Activated CD4-positive, alpha-beta memory T cell treated with anti-CD3 and anti-CD28 coated beads, Interleukin-2, amount 10 ng/mL, durations not matched to agents 7 days and 5 days (primary cell): ENCODE results near the gene PTMS. TPM values are rescaled to one million over a fixed set of nuclear protein-coding genes. Genes with fewer than 3 reads are reported as not detected.

Experiments
- CTCF ChIA-PET: fragments of 350-600 bp; sonication (Branson Sonifier 250); formaldehyde crosslinking; loops from one replicate; lab custom pipeline; 2021; ENCODE audit warnings: antibody characterized with exemption, inconsistent platforms; lab: Charles Lee
- POLR2A ChIA-PET: fragments of 350-600 bp; sonication (Branson Sonifier 250); formaldehyde crosslinking; loops from one replicate; lab custom pipeline; 2021; ENCODE audit warnings: antibody characterized with exemption; lab: Charles Lee
- DNase-seq: peaks from one replicate; pipeline ENCODE4 v3.0.0-alpha.2; 2020
- H3K27ac Mint-ChIP-seq: one replicate; pipeline ENCODE4 v1.8.0; 2021; ENCODE audit warnings: mild to moderate bottlenecking, mixed read lengths
- H3K27me3 Mint-ChIP-seq: one replicate; pipeline ENCODE4 v1.8.0; 2021; ENCODE audit warnings: mixed read lengths
- H3K36me3 Mint-ChIP-seq: one replicate; pipeline ENCODE4 v1.8.0; 2021; ENCODE audit warnings: low read depth, mixed read lengths
- H3K4me1 Mint-ChIP-seq: one replicate; pipeline ENCODE4 v1.8.0; 2021; ENCODE audit warnings: mixed read lengths
- H3K4me3 Mint-ChIP-seq: one replicate; pipeline ENCODE4 v1.8.0; 2021; ENCODE audit warnings: mild to moderate bottlenecking, mixed read lengths
- H3K9me3 Mint-ChIP-seq: one replicate; pipeline ENCODE4 v1.8.0; 2021; ENCODE audit warnings: mixed read lengths
- total RNA-seq, 2 experiments: library from RNA; stranded (reverse); gene quantifications; one replicate each; pipeline ENCODE4 v1.2.3, GENCODE V29; 2021

The PTMS gene
- total RNA-seq, result 10 to 100 TPM; 47.0 to 49.6 TPM

- Mint-ChIP-seq H3K4me1 (peaks cover 48% of the 10 kb centered on the region), H3K27me3 (peaks cover 39% of the 10 kb centered on the region), H3K4me3 (peak within 1 kb of the TSS; percentile 87), H3K27ac (peak within 1 kb of the TSS; percentile 48), H3K9me3 (no peaks in the 10 kb centered on the region), H3K36me3 (peaks cover 3% of the 10 kb centered on the region)
- DNase-seq, result no peak
- POLR2A ChIA-PET, result interaction anchor here (0.6 to 8.4 kb wide), 20 partner anchors 9 to 232 kb away, joined by 3 to 73 read pairs (median 5); partner anchors contain the start of genes CD4, CDCA3, COPS7A and GAPDH
- CTCF ChIA-PET, result interaction anchor here (0.7 to 4.6 kb wide), 24 partner anchors 10 to 342 kb away, joined by 3 to 78 read pairs (median 4); partner anchors contain the start of genes CD4, CDCA3, COPS7A and LPAR5
Measured at GRCh38 chr12:6765634-6766581, at the start of gene PTMS. Gene PTMS, plus strand, starts transcription at chr12:6766363. Its CDS starts 343 bp downstream, at chr12:6766706.

GRCh38 chr12:6716874-6717437 is 49.2 kb upstream of the PTMS start:
- CTCF ChIA-PET, result interaction anchor here (0.9 kb wide), 1 partner anchor 72 kb away, joined by 3 read pairs; the partner anchor contains the start of gene CD4
- H3K9me3 Mint-ChIP-seq, result no peaks in the 10 kb centered on the region
- no peak for DNase-seq
- H3K27ac Mint-ChIP-seq, result no peak overlapping the region
- no peak overlapping the region for H3K4me3 Mint-ChIP-seq
- H3K27me3 Mint-ChIP-seq, result peaks cover 3% of the 10 kb centered on the region
- no peaks in the 10 kb centered on the region for H3K36me3 Mint-ChIP-seq
- H3K4me1 Mint-ChIP-seq, result peaks cover 2% of the 10 kb centered on the region
- POLR2A ChIA-PET, result no interaction called here

GRCh38 chr12:6722863-6723262 is 43.3 kb upstream of the PTMS start:
- no peak for DNase-seq
- ChIA-PET CTCF (interaction anchor here (1.5 to 4.6 kb wide), 9 partner anchors 24 to 169 kb away, joined by 5 to 41 read pairs (median 9); partner anchors contain the start of genes MLF2, PTMS and ZNF384), POLR2A (interaction anchor here (1.0 to 4.0 kb wide), 23 partner anchors 10 to 386 kb away, joined by 3 to 103 read pairs (median 8); partner anchors contain the start of genes C12orf57, CDCA3, GAPDH and MLF2)
- Mint-ChIP-seq H3K4me1 (peaks cover 22% of the 10 kb centered on the region), H3K36me3 (peaks cover 8% of the 10 kb centered on the region), H3K27ac (no peak overlapping the region), H3K27me3 (no peaks in the 10 kb centered on the region), H3K4me3 (no peak overlapping the region), H3K9me3 (no peaks in the 10 kb centered on the region)

- DNase-seq, result peak; percentile 99
- H3K4me3 Mint-ChIP-seq, result peak within 1 kb of the TSS; percentile 84
- peaks cover 9% of the 10 kb centered on the region for H3K36me3 Mint-ChIP-seq
- peaks cover 22% of the 10 kb centered on the region for H3K4me1 Mint-ChIP-seq
- H3K9me3 Mint-ChIP-seq, result no peaks in the 10 kb centered on the region
- H3K27me3 Mint-ChIP-seq, result no peaks in the 10 kb centered on the region
- ChIA-PET POLR2A (interaction anchor here (0.5 to 4.0 kb wide), 52 partner anchors 9 to 685 kb away, joined by 3 to 103 read pairs (median 4); partner anchors contain the start of genes C12orf57, CD4, CDCA3 and GAPDH), CTCF (interaction anchor here (0.7 to 4.6 kb wide), 26 partner anchors 9 to 294 kb away, joined by 3 to 41 read pairs (median 5); partner anchors contain the start of genes CD4, CDCA3, LPCAT3 and MLF2)
- H3K27ac Mint-ChIP-seq, result peak within 1 kb of the TSS; percentile 92
Measured at GRCh38 chr12:6723607-6724408, 42.4 kb upstream of the PTMS start, which contains the start of gene COPS7A. Gene COPS7A, plus strand, starts transcription at chr12:6724046. Its CDS starts 611 bp downstream, at chr12:6724657.

GRCh38 chr12:6724409-6724797 is 41.8 kb upstream of the PTMS start:
- peak; percentile 49 for DNase-seq
- H3K4me3 Mint-ChIP-seq, result peak overlapping the region; percentile 84
- peaks cover 12% of the 10 kb centered on the region for H3K36me3 Mint-ChIP-seq
- no peaks in the 10 kb centered on the region for H3K27me3 Mint-ChIP-seq
- ChIA-PET CTCF (interaction anchor here (0.7 to 4.6 kb wide), 26 partner anchors 10 to 294 kb away, joined by 3 to 41 read pairs (median 5); partner anchors contain the start of genes CD4, CDCA3, LPCAT3 and MLF2), POLR2A (interaction anchor here (0.7 to 4.0 kb wide), 46 partner anchors 9 to 685 kb away, joined by 3 to 103 read pairs (median 6); partner anchors contain the start of genes C12orf57, CD4, CDCA3 and GAPDH)
- H3K9me3 Mint-ChIP-seq, result no peaks in the 10 kb centered on the region
- peaks cover 22% of the 10 kb centered on the region for H3K4me1 Mint-ChIP-seq
- peak overlapping the region; percentile 92 for H3K27ac Mint-ChIP-seq

- peaks cover 22% of the 10 kb centered on the region for H3K4me1 Mint-ChIP-seq
- POLR2A ChIA-PET, result interaction anchor here (1.0 to 4.0 kb wide), 16 partner anchors 20 to 232 kb away, joined by 3 to 103 read pairs (median 10); partner anchors contain the start of genes C12orf57, CD4, CDCA3 and MLF2
- H3K27ac Mint-ChIP-seq, result peak overlapping the region; percentile 92
- CTCF ChIA-PET, result interaction anchor here (2.6 to 4.6 kb wide), 5 partner anchors 28 to 166 kb away, joined by 9 to 41 read pairs (median 14); partner anchors contain the start of genes MLF2, PTMS and ZNF384
- H3K27me3 Mint-ChIP-seq, result no peaks in the 10 kb centered on the region
- H3K9me3 Mint-ChIP-seq, result no peaks in the 10 kb centered on the region
- H3K4me3 Mint-ChIP-seq, result peak overlapping the region; percentile 84
- DNase-seq, result no peak
- H3K36me3 Mint-ChIP-seq, result peaks cover 22% of the 10 kb centered on the region
Measured at GRCh38 chr12:6725350-6725749, 40.8 kb upstream of the PTMS start.

- DNase-seq, result no peak
- peaks cover 33% of the 10 kb centered on the region for H3K36me3 Mint-ChIP-seq
- no peak overlapping the region for H3K4me3 Mint-ChIP-seq
- ChIA-PET POLR2A (no interaction called here), CTCF (interaction anchor here (4.3 kb wide), 1 partner anchor 24 kb away, joined by 14 read pairs; the partner anchor contains the start of gene MLF2)
- H3K9me3 Mint-ChIP-seq, result no peaks in the 10 kb centered on the region
- no peaks in the 10 kb centered on the region for H3K27me3 Mint-ChIP-seq
- peaks cover 13% of the 10 kb centered on the region for H3K4me1 Mint-ChIP-seq
- no peak overlapping the region for H3K27ac Mint-ChIP-seq
Measured at GRCh38 chr12:6729186-6729585, 37.0 kb upstream of the PTMS start.

- CTCF ChIA-PET, result interaction anchor here (1.5 to 4.3 kb wide), 2 partner anchors 23 to 95 kb away, joined by 3 to 14 read pairs; partner anchors contain the start of gene MLF2
Measured at GRCh38 chr12:6730169-6730568, 36.0 kb upstream of the PTMS start.

GRCh38 chr12:6734506-6735387 is 31.4 kb upstream of the PTMS start:
- peaks cover 6% of the 10 kb centered on the region for H3K4me1 Mint-ChIP-seq
- no peaks in the 10 kb centered on the region for H3K9me3 Mint-ChIP-seq
- peaks cover 17% of the 10 kb centered on the region for H3K36me3 Mint-ChIP-seq
- H3K27ac Mint-ChIP-seq, result no peak overlapping the region
- ChIA-PET CTCF (interaction anchor here (1.6 kb wide), 1 partner anchor 87 kb away, joined by 4 read pairs; the partner anchor contains the start of gene GPR162), POLR2A (no interaction called here)
- DNase-seq, result no peak
- no peaks in the 10 kb centered on the region for H3K27me3 Mint-ChIP-seq
- no peak overlapping the region for H3K4me3 Mint-ChIP-seq

More at GRCh38 chr12:6730169-6730568, 36.0 kb upstream of the PTMS start:
- peaks cover 8% of the 10 kb centered on the region for H3K4me1 Mint-ChIP-seq
- H3K27me3 Mint-ChIP-seq, result no peaks in the 10 kb centered on the region
- no peak overlapping the region for H3K27ac Mint-ChIP-seq
- DNase-seq, result no peak
- no peaks in the 10 kb centered on the region for H3K9me3 Mint-ChIP-seq
- peaks cover 33% of the 10 kb centered on the region for H3K36me3 Mint-ChIP-seq
- no peak overlapping the region for H3K4me3 Mint-ChIP-seq
- POLR2A ChIA-PET, result interaction anchor here (1.0 to 1.3 kb wide), 2 partner anchors 22 to 142 kb away, joined by 3 read pairs; partner anchors contain the start of gene MLF2

GRCh38 chr12:6735448-6736191 is 30.5 kb upstream of the PTMS start:
- Mint-ChIP-seq H3K4me3 (no peak overlapping the region), H3K27ac (no peak overlapping the region), H3K27me3 (no peaks in the 10 kb centered on the region), H3K36me3 (peaks cover 9% of the 10 kb centered on the region), H3K9me3 (no peaks in the 10 kb centered on the region), H3K4me1 (peaks cover 6% of the 10 kb centered on the region)
- DNase-seq, result peak; percentile 53
- ChIA-PET CTCF (interaction anchor here (1.0 to 1.6 kb wide), 3 partner anchors 31 to 86 kb away, joined by 4 read pairs; partner anchors contain the start of gene GPR162), POLR2A (no interaction called here)
